Memory B cell (primary cell): Measurements from ENCODE around the gene ESPNL.
"Not testable (repeated sequence)": the region's sequence is repeated elsewhere in the genome, so short reads cannot be mapped to it uniquely, and the experiment has no call there.

Source experiments
- ATAC-seq: fragments of 150-1000 bp; cut with Tn5 transposase; 2 replicates; pipeline ENCODE4 v1.10.0; 2021; ENCODE audit warnings: low read depth, mild to moderate bottlenecking, moderate library complexity
- DNase-seq, 2 donors: peaks; one replicate each; pipeline ENCODE4 v3.0.0; 2022; ENCODE audit warnings: low spot score in 2 of 2
- H3K27ac Mint-ChIP-seq: one replicate; pipeline ENCODE4 v1.8.0; 2022; ENCODE audit warnings: mild to moderate bottlenecking, moderate library complexity, mixed read lengths
- H3K27me3 Mint-ChIP-seq: one replicate; pipeline ENCODE4 v1.8.0; 2022; ENCODE audit warnings: mixed read lengths
- H3K36me3 Mint-ChIP-seq: one replicate; pipeline ENCODE4 v1.8.0; 2022; ENCODE audit warnings: mild to moderate bottlenecking, mixed read lengths
- H3K4me1 Mint-ChIP-seq: one replicate; pipeline ENCODE4 v1.8.0; 2022; ENCODE audit warnings: mixed read lengths
- H3K4me3 Mint-ChIP-seq: one replicate; pipeline ENCODE4 v1.8.0; 2022; ENCODE audit warnings: mild to moderate bottlenecking, moderate library complexity, mixed read lengths
- H3K9me3 Mint-ChIP-seq: one replicate; pipeline ENCODE4 v1.8.0; 2022; ENCODE audit warnings: mixed read lengths

The ESPNL gene

DNA sequence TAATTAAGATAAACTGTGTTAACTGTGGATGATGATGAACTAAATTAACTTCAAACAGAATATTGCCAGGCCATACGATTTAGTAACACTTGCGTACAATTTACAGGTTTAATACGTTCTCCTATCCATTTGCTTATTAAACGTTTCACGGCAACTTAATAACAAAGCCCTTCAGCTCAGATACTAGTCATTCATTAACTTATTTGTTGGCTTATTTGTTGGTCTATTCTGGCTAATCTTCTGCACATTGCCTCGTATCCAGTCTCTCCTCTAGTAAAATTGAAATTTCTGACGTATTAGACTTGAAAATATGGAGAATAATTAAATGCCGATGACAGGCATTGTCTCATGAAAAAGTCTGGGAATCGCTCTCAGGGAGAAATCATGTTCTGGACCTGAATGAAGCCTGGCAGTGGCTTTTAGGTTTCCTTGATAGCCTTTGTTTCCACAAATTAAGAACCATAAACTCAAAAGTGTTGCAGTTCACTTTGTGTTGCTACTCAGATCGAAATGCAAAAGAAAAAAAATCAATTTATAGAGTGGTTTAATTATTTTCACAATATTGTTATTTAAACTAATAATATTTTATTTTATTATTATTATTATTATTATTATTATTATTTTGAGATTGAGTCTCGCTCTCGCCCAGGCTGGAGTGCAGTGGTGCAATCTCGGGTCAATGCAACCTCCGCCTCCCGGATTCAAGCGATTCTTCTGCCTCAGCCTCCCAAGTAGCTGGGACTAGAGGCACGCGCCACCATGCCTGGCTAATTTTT is 34.9 kb upstream of the ESPNL start:
- ATAC-seq = no peak
- H3K4me1 Mint-ChIP-seq = peaks cover 8% of the 10 kb centered on the region
- H3K36me3 Mint-ChIP-seq = peaks cover 21% of the 10 kb centered on the region
- no peak overlapping the region for H3K27ac Mint-ChIP-seq
- H3K9me3 Mint-ChIP-seq = no peaks in the 10 kb centered on the region
- no peak for DNase-seq
- no peaks in the 10 kb centered on the region for H3K27me3 Mint-ChIP-seq
- H3K4me3 Mint-ChIP-seq = no peak overlapping the region

DNA sequence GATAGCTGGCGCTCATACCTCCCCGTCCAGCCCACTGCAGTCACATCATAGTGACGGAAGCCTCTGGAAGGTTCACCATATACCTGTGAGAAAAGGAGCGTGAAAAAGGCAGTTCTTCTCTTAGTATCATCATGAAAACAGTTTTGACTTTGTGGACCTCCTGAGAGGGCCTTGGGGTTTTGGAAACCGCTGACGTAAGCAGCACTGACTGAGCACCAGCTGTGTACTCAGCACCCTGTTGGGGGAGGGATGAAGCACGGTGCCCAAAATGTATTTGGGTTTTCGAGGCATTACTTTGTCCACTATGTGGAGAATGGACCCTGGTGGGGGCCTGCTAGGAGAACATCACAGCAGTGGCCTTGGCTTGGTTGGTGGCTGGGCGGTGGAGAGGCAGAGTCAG is 33.9 kb upstream of the ESPNL start:
- Mint-ChIP-seq H3K4me1 (peaks cover 8% of the 10 kb centered on the region), H3K27ac (no peak overlapping the region), H3K36me3 (peaks cover 20% of the 10 kb centered on the region), H3K9me3 (no peaks in the 10 kb centered on the region), H3K4me3 (no peak overlapping the region), H3K27me3 (no peaks in the 10 kb centered on the region)
- DNase-seq = no peak
- ATAC-seq = no peak

DNA sequence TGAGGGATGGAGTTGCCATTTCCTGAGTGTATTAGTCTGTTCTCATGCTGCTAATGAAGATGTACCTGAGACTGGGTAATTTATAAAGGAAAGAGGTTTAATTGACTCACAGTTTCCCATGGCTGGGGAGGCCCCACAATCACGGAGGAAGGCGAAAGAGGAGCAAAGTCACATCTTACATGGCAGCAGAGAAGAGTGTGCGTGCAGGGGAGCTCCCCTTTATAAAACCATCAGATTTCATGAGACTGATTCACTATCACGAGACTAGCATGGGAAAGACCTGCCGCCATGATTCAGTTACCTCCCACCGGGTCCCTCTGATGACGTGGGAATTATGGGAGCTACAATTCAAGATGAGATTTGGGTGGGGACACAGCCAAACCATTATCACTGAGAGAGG is 33.4 kb upstream of the ESPNL start:
- not testable (repeated sequence) for H3K27me3 Mint-ChIP-seq, DNase-seq, H3K4me3 Mint-ChIP-seq, H3K27ac Mint-ChIP-seq, H3K9me3 Mint-ChIP-seq, H3K4me1 Mint-ChIP-seq, ATAC-seq
- peaks cover 22% of the 10 kb centered on the region for H3K36me3 Mint-ChIP-seq

DNA sequence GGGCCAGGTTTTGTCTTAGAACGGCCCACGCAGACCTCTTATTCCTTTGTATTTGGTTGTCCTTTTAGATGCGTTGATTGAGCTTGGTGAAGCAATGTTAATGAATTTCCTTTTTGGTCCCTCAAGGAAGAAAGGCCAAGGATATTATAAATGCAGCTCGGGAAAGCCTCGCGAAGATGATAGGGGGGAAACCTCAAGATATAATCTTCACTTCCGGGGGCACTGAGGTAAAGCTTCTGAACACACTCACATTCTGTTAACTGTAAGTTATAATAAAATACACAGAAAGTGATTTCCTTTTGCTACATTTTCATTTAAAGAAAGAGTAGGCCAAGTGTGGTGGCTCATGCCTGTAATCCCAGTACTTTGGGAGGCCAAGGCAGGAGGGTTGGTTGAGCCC is 32.2 kb upstream of the ESPNL start:
- Mint-ChIP-seq H3K27me3 (no peaks in the 10 kb centered on the region), H3K4me3 (no peak overlapping the region), H3K4me1 (peaks cover 3% of the 10 kb centered on the region), H3K27ac (no peak overlapping the region), H3K36me3 (peaks cover 34% of the 10 kb centered on the region), H3K9me3 (no peaks in the 10 kb centered on the region)
- DNase-seq (no peak), ATAC-seq (no peak)

DNA sequence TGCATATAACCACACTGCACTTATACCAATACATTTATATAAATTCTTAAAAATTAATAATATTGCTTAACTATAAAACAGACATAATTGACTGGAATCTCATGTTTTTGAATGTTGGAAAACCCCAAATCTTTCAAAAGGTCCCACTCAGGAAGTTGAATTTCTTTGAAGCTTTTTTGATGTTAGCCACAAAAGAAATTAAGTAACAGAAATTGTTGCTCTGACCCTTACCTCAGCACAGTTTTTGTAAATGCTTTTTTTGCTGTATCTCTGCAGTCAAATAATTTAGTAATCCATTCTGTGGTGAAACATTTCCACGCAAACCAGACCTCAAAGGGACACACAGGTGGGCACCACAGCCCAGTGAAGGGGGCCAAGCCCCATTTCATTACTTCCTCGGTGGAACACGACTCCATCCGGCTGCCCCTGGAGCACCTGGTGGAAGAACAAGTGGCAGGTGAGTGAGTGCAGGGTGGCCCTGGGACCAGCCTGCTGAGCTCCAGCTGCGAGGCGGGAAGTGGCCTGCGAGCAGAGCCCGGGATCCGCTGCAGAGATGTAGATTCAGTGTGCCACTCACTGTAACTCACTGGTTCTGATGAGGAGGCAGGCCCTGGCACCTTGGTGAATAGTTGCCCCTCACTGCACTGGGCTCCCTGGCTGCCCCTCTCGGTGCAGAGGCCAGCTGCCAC is 31.0 kb upstream of the ESPNL start:
- Mint-ChIP-seq H3K36me3 (peaks cover 40% of the 10 kb centered on the region), H3K4me1 (peaks cover 3% of the 10 kb centered on the region)

DNA sequence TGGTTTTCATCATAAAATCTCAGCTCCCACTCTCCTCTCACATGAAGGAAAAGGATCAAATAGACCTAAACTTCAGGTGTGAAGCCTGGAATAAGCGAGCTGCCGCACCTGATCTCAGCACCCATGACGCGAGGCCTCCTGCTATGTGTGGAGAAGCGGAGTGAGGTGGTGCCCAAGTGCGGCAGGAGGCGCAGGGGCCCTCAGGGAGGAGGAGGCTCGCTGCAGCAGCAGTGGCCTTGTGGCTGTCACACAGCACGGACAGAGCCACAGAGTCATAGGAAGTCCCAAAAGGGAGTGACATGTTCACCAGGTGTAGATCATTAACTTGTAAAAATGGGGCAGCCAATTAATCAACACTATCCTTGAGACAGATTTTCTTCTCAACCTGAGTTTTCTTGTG is 30.3 kb upstream of the ESPNL start:
- Mint-ChIP-seq H3K4me1 (peaks cover 3% of the 10 kb centered on the region), H3K36me3 (peaks cover 40% of the 10 kb centered on the region), H3K27me3 (no peaks in the 10 kb centered on the region), H3K9me3 (no peaks in the 10 kb centered on the region), H3K27ac (no peak overlapping the region), H3K4me3 (no peak overlapping the region)
- no peak for DNase-seq
- ATAC-seq = no peak

More for the DNA sequence above, 31.0 kb upstream of the ESPNL start:
- DNase-seq (no peak), ATAC-seq (no peak)
- Mint-ChIP-seq H3K9me3 (no peaks in the 10 kb centered on the region), H3K27me3 (no peaks in the 10 kb centered on the region), H3K27ac (no peak overlapping the region), H3K4me3 (no peak overlapping the region)

DNA sequence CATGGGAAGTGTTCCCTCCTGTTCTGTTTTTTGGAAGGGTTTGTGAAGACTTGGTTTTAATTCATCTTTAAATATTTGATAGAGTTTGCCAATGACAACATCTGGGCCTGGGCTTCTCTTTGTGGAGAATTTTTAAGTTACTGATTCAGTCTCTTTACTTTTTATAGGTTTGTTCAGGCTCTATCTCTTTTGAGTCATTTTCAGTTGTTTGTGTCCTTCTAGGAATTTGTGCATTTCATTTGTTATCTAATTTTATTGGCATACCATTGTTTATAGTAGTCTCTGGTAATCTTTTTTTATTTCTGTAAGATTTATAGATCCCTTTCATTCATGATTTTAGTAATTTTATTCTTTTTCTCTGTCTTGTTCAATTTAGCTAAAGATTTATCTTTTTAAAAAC is 24.7 kb upstream of the ESPNL start:
- H3K9me3 Mint-ChIP-seq = peaks cover 7% of the 10 kb centered on the region
- DNase-seq (no peak), ATAC-seq (no peak)
- no peaks in the 10 kb centered on the region for H3K4me1 Mint-ChIP-seq
- peaks cover 41% of the 10 kb centered on the region for H3K36me3 Mint-ChIP-seq
- no peak overlapping the region for H3K4me3 Mint-ChIP-seq
- H3K27ac Mint-ChIP-seq = no peak overlapping the region
- H3K27me3 Mint-ChIP-seq = no peaks in the 10 kb centered on the region

DNA sequence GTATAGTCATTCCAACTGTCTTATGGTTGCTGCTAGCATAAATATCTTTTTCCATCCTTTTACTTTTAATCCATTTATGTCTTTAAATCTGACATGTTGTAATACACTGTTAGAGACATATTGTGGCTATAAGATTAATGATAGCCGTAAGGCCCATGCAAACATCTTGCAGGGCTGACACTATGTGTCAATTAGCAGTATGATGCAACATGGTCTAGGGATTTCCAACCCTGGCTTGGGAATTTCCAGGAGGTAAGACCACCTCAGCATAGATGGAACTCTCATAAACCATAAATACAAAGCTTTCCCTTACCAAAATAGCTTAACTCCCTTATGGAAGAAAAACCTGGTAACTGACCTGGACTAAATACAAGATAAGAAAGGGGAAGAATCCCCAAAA is 22.8 kb upstream of the ESPNL start:
- Mint-ChIP-seq H3K4me1 (no peaks in the 10 kb centered on the region), H3K27ac (no peak overlapping the region), H3K27me3 (no peaks in the 10 kb centered on the region), H3K9me3 (peaks cover 7% of the 10 kb centered on the region), H3K36me3 (peaks cover 44% of the 10 kb centered on the region), H3K4me3 (no peak overlapping the region)
- ATAC-seq = no peak
- no peak for DNase-seq

DNA sequence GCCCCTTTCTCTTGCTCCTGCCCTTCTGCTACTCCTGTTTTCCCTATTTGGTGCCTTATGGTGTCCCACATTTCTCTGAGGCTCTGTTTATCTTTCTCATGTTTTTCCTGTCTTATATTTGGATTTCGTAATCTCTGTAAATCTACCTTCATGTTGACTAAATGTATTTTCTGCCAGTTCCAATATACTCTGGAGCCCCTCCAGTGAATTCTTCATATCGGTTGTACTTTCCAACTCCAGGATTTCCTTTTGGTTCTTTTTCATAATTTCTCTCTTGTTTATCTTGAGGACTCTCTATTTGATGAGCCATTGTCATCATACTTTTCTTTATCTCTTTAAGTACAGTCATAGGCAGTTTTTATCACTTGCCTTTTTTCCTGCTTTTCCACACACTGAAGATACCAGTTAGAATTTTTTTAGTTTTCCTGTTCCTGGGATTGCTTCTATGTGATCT is 20.2 kb upstream of the ESPNL start:
- peaks cover 29% of the 10 kb centered on the region for H3K36me3 Mint-ChIP-seq
- no peak for ATAC-seq
- H3K9me3 Mint-ChIP-seq = peaks cover 7% of the 10 kb centered on the region
- DNase-seq = no peak
- H3K27me3 Mint-ChIP-seq = no peaks in the 10 kb centered on the region
- H3K4me1 Mint-ChIP-seq = no peaks in the 10 kb centered on the region
- no peak overlapping the region for H3K27ac Mint-ChIP-seq
- no peak overlapping the region for H3K4me3 Mint-ChIP-seq

DNA sequence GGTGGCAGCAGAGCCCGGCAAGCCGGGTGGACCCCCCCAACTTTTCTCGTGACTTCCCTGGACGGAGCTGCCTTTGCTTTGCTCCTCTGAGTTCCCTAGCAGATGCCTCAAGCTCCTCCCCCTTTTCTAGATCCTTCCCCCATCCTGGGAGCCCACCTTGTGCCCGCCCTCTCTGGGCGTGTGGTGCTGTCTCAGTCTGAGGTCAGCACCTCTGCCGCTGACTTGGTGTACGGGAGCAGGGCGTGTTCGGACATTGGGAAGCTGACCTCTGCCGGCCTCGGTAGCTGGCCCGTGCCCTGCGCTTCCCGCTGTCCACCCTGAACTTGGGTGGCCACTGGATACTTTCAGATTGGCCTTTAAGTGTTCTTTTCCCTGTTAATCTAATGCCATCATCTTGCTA is 19.6 kb upstream of the ESPNL start:
- Mint-ChIP-seq H3K36me3 (peaks cover 31% of the 10 kb centered on the region), H3K9me3 (peaks cover 7% of the 10 kb centered on the region)
- DNase-seq = no peak

DNA sequence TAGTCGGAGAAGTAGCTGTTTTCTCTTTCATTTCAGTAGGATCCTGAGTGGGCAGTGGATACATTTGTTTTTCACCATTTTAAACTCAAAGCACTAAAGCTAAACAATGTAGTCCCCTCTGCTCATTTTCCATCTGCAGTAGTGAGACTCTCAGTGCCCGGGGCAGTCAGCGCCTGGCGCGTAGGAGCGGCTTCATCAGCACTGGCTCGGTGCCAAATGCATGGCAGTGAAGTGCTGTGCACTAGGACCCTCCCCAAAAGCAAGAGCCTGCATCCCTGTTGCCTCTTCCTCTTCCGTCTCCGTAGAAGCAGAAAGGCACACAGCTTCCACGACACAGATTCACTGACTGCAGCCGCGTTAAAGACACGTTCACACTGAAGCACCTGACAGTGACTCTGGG is 19.0 kb upstream of the ESPNL start:
- no peak overlapping the region for H3K4me3 Mint-ChIP-seq
- peaks cover 7% of the 10 kb centered on the region for H3K9me3 Mint-ChIP-seq
- no peak for ATAC-seq
- no peak for DNase-seq
- H3K4me1 Mint-ChIP-seq = no peaks in the 10 kb centered on the region
- no peak overlapping the region for H3K27ac Mint-ChIP-seq
- H3K27me3 Mint-ChIP-seq = no peaks in the 10 kb centered on the region
- peaks cover 31% of the 10 kb centered on the region for H3K36me3 Mint-ChIP-seq

More for the DNA sequence above, 19.6 kb upstream of the ESPNL start:
- H3K27me3 Mint-ChIP-seq = no peaks in the 10 kb centered on the region
- no peak overlapping the region for H3K4me3 Mint-ChIP-seq
- no peak for ATAC-seq
- no peak overlapping the region for H3K27ac Mint-ChIP-seq
- H3K4me1 Mint-ChIP-seq = no peaks in the 10 kb centered on the region

DNA sequence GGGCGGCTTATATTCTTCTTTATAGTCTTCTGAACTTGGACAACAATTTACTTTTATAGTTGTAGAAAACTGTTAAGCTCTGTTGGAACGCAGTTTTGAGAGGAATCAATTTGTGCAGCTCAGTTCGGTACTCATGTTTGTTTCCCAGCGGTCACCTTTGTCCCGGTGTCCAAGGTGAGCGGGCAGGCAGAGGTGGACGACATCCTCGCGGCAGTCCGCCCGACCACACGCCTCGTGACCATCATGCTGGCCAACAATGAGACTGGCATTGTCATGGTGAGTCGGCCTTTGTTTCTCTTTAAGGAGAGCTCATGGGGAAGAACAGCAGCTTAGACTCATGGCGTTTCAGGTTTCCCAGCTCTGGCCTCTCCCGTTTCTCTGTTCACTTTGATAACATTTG is 18.6 kb upstream of the ESPNL start:
- peaks cover 29% of the 10 kb centered on the region for H3K36me3 Mint-ChIP-seq
- H3K27ac Mint-ChIP-seq = no peak overlapping the region
- H3K9me3 Mint-ChIP-seq = peaks cover 7% of the 10 kb centered on the region
- ATAC-seq (no peak), DNase-seq (no peak)
- no peaks in the 10 kb centered on the region for H3K27me3 Mint-ChIP-seq
- H3K4me1 Mint-ChIP-seq = no peaks in the 10 kb centered on the region
- H3K4me3 Mint-ChIP-seq = no peak overlapping the region

DNA sequence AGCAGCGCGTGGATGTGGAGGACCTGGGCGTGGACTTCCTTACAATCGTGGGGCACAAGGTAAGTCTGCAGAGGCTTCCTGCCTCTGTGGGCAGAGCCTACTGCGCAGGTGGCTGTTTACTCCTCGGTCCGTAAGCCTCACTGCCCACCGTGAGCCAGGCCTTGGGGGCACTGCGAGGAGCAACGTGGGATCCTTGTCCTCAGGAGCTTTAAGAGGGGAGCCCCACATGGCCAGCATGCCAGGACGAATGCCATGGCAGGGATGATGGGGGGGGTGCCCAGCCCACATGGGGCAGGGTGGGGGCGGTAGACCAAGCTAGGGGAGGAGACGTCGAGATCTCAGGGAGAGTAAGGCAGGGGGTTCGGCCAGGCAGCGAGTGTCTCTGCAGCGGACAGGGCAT is 18.0 kb upstream of the ESPNL start:
- peaks cover 24% of the 10 kb centered on the region for H3K36me3 Mint-ChIP-seq
- peaks cover 4% of the 10 kb centered on the region for H3K9me3 Mint-ChIP-seq
- DNase-seq (no peak), ATAC-seq (no peak)
- H3K27me3 Mint-ChIP-seq = no peaks in the 10 kb centered on the region
- H3K27ac Mint-ChIP-seq = no peak overlapping the region
- no peak overlapping the region for H3K4me3 Mint-ChIP-seq
- peaks cover 3% of the 10 kb centered on the region for H3K4me1 Mint-ChIP-seq

DNA sequence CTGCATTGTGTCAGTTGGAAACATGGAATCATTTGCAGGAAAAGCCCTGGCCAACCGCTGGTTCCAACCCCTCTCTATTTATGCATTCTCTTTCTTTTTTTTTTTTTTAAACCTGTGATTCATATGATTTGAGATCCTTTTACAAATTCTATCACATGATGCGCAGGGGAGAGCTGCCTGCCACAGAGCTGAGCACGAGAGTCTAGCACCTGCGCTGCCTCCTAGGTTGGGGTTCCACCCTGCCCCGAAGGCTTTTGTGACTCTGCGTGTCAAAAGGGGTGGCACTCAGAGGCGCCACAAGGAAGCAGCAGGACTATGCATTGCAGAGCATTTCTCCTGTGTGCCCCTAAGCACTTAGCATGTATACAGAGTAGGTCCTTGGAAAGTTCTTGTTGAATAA is 17.3 kb upstream of the ESPNL start:
- peaks cover 4% of the 10 kb centered on the region for H3K9me3 Mint-ChIP-seq
- no peaks in the 10 kb centered on the region for H3K27me3 Mint-ChIP-seq
- no peak overlapping the region for H3K27ac Mint-ChIP-seq
- H3K36me3 Mint-ChIP-seq = peaks cover 19% of the 10 kb centered on the region
- DNase-seq (no peak), ATAC-seq (no peak)
- no peak overlapping the region for H3K4me3 Mint-ChIP-seq
- H3K4me1 Mint-ChIP-seq = peaks cover 6% of the 10 kb centered on the region

DNA sequence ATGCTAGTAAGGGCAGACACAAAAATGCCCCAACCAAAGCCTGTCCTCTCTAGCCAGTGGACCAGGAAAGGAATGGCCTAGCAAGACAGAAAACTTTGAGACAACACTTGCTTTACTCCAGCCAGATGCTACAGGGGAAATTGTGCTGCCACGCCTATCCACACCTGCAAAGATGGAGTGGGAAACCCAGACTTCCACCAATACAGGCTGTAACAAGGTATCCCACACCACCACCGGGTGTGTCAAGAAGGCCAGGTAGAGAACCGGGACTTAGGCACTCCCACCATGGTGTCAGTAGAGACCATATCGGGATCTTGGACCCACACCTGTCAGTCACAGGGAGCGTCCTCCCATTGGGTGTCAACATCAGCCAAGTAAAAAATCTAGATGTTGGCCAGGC is 16.2 kb upstream of the ESPNL start:
- H3K4me1 Mint-ChIP-seq = peaks cover 6% of the 10 kb centered on the region
- peaks cover 19% of the 10 kb centered on the region for H3K36me3 Mint-ChIP-seq
- no peak overlapping the region for H3K4me3 Mint-ChIP-seq
- H3K27me3 Mint-ChIP-seq = no peaks in the 10 kb centered on the region
- DNase-seq (no peak), ATAC-seq (no peak)
- H3K27ac Mint-ChIP-seq = no peak overlapping the region
- H3K9me3 Mint-ChIP-seq = peaks cover 4% of the 10 kb centered on the region
